Prostate gland (tissue), 2 donors: Measurements from ENCODE around the gene PIK3CD. TPM values are rescaled to one million over a fixed set of nuclear protein-coding genes. Genes with fewer than 3 reads are reported as not detected.

ENCODE experiments used
- DNase-seq: peaks from one replicate; pipeline ENCODE4 v3.0.0-alpha.2; 2019; ENCODE audit warnings: low spot score
- H3K27ac ChIP-seq, 2 donors: fragments of 200-600 bp; sonication (generic); 2 replicates each; pipeline ENCODE4 v1.5.1; 2017 to 2019
- H3K27me3 ChIP-seq: fragments of 200-600 bp; sonication (generic); replicated peaks from 2 replicates; pipeline ENCODE4 v1.5.1; 2019; ENCODE audit not compliant: insufficient read depth
- H3K36me3 ChIP-seq, 2 donors: fragments of 200-600 bp; sonication (generic); 1 replicate in 1 of 2; 2 replicates in 1 of 2; pipeline versions ENCODE4 v1.5.1 to v1.8.1; 2017 to 2019
- H3K4me1 ChIP-seq: fragments of 200-600 bp; sonication (generic); replicated peaks from 2 replicates; pipeline ENCODE4 v1.5.1; 2019
- H3K4me3 ChIP-seq, 2 donors: fragments of 200-600 bp; sonication (generic); 2 replicates each; pipeline ENCODE4 v1.5.1; 2017 to 2019
- H3K9me3 ChIP-seq: fragments of 200-600 bp; sonication (generic); 2 replicates; pipeline ENCODE4 v1.5.1; 2017
- POLR2A ChIP-seq: fragments of 450-650 bp; IDR thresholded peaks from one replicate; pipeline ENCODE4 v1.6.1; 2016; ENCODE audit warnings: antibody characterized with exemption, mild to moderate bottlenecking
- POLR2AphosphoS5 ChIP-seq: sonication (generic); formaldehyde crosslinking; IDR thresholded peaks from one replicate; pipeline ENCODE4 v1.6.1; 2017; ENCODE audit warnings: antibody characterized with exemption
- WGBS: methylation state at CpG from one replicate; pipeline ENCODE4 v1.1.5; 2018; 5-methylcytosine and 5-hydroxymethylcytosine counted together
- intact Hi-C: fragments of 100-400 bp; cut with DNase I; formaldehyde crosslinking; loops from one replicate; pipeline ENCODE4 v1.14.2; 2022
- total RNA-seq, 2 donors: library from RNA; depleted of rRNA; stranded (reverse); fragments of >200 nt; gene quantifications; one replicate each; pipeline ENCODE4 v1.1.0, GENCODE V29; 2016
- TF ChIP-seq, protein P1 (sequence below), 4 experiments: fragments of 200-600 bp in 2 of 4; fragments of 450-650 bp in 2 of 4; sonication (generic) in 2 of 4; IDR thresholded peaks; 1 replicate in 3 of 4; 2 replicates in 1 of 4; pipeline ENCODE4 v1.5.1; 2016 to 2019; ENCODE audit warnings: antibody characterized with exemption in 4 of 4, mild to moderate bottlenecking in 2 of 4, moderate library complexity in 2 of 4

PIK3CD gene
- total RNA-seq, 2 donors from 2014 or later = 5.3 to 12.9 TPM

DNA sequence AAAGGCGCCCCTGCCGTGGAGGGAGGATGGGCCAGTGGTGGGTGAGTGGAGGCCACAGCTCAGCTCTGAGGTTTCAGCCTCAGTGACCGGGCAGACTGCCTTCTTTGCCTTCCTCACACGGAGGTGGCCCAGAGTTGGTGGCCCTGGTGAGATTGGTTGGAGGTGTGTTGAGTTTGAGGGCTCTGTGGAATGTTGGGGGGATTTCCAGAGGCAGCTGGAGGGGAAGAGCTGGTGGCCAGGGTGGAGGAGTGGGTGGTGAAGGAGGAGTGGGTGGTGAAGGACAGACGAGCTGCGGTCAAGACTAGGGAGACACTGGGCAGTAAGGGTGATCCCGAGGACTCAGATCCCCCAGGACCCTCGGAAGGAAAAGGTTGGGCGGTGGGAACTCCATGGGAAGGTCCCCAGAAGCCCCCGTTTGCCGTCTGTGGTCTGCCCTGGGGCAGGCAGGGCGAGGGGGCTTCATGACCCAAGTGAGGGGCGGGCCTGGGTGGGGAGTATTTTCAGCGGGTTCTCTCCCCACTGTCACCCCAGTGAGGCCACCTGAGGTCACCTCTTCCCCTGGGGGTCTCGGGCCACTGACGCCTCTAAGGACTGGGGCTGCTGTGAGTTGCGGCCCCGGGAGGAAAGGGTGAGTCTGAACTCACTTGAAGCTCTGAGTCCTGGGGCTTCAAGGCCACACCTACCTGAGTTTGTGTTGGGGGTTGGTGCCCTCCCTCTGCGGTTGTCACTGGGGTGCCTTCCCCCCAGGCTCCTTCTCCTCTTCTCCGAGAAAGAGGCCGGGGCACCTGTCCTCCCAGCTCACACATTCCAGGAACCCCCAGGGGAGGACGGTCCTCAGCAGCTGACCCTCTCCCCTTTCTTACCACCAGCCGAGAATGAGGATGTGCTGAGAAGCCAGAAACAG lies 22.7 kb upstream of the PIK3CD start:
- H3K27me3 ChIP-seq = no peaks in the 10 kb centered on the region
- no peaks in the 10 kb centered on the region for H3K9me3 ChIP-seq
- intact Hi-C loops = no loop called here
- DNase-seq = no peak
- H3K27ac ChIP-seq = no peak overlapping the region
- WGBS = 78% methylated on average over 23 of the region's 23 CpGs
- H3K4me3 ChIP-seq = no peak overlapping the region
- no peaks in the 10 kb centered on the region for H3K4me1 ChIP-seq
- TF ChIP-seq POLR2AphosphoS5 = no peak
- TF ChIP-seq POLR2A = no peak
- TF ChIP-seq, protein P1, sequence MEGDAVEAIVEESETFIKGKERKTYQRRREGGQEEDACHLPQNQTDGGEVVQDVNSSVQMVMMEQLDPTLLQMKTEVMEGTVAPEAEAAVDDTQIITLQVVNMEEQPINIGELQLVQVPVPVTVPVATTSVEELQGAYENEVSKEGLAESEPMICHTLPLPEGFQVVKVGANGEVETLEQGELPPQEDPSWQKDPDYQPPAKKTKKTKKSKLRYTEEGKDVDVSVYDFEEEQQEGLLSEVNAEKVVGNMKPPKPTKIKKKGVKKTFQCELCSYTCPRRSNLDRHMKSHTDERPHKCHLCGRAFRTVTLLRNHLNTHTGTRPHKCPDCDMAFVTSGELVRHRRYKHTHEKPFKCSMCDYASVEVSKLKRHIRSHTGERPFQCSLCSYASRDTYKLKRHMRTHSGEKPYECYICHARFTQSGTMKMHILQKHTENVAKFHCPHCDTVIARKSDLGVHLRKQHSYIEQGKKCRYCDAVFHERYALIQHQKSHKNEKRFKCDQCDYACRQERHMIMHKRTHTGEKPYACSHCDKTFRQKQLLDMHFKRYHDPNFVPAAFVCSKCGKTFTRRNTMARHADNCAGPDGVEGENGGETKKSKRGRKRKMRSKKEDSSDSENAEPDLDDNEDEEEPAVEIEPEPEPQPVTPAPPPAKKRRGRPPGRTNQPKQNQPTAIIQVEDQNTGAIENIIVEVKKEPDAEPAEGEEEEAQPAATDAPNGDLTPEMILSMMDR (IDR thresholded peaks at IDR 0.05) = no peak
- H3K36me3 ChIP-seq = no peaks in the 10 kb centered on the region

DNA sequence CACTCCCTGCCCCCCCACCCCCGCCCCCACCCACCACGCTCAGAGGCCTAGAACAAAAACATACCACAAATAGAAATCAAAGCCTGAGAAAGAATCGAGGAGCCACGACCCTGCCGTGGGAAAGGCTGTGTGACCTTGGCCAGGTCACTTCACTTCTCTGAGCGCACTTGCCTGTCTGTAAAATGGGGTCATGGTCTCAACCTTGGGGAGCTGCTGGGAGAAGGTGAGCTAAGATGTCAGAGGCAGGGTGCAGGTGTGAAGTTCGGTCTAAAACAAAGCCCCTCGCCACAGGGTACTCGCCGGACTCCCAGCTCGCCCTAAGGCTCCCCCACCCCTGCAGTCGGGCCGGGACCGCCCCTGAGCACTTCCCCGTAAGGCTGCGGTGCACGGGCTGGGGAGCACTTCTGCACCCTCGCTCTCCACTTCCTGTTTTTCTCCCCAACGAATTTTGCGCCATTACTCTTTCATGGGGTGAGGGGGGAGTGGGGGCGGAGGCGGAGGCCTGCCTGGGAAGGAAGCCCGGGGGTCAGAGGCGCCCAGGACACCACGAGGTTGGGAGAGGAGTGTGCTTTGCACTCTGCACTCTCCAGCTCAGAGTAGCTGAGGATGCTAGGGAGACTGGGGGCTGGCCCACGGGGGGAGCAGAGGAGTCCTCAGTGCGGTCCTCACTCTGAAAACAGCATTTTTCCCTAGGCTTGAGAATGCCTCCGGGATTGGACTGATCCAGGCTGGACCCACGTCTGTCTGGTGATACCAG lies 21.9 kb upstream of the PIK3CD start:
- no peak overlapping the region for H3K27ac ChIP-seq
- H3K4me1 ChIP-seq = no peaks in the 10 kb centered on the region
- H3K27me3 ChIP-seq = no peaks in the 10 kb centered on the region
- DNase-seq = no peak
- no peak overlapping the region for H3K4me3 ChIP-seq
- intact Hi-C loops = no loop called here
- TF ChIP-seq, protein P1 (IDR thresholded peaks at IDR 0.05) = no peak
- no peak for TF ChIP-seq POLR2AphosphoS5
- no peak for TF ChIP-seq POLR2A
- no peaks in the 10 kb centered on the region for H3K9me3 ChIP-seq
- 54% methylated on average over 28 of the region's 29 CpGs for WGBS
- H3K36me3 ChIP-seq = no peaks in the 10 kb centered on the region

DNA sequence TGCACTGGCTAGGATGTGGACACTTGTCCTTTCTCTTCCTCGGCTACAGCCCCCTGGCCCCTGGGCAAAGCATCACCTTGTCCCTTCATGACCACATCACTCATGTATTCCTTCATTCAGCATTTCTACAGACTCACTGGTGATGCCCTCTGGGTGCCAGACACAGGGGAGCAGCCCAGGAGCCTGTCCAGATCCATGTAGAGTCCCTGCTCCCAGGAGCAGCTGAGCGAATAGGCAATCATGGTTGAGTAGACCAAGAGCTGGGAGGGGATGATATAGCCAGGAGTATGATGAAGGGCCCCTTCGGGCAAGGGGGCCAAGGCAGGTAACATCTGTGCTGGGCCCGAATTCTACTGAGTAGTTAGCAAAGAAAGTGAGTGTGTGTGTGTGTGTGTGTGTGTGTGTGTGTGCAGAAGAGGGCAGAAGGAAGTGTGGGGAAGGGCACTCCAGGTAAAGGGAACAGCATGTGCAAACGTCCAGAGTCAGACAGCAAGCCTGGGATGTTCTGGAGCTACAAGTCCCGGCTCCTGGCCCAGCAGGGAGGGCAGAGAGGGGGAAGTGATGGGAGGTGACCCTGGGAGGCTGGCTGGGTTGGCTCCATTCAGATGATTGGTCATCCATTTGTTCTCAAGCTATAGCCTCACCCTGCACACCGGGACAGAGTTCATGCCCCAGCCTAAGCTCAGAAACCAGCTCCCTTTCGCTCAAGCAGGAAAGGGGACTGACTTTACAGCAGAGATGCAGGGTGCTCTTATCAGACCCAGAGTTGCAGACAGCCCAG lies 21.0 kb upstream of the PIK3CD start:
- TF ChIP-seq, protein P1 (IDR thresholded peaks at IDR 0.05) = no peak
- TF ChIP-seq POLR2AphosphoS5 (no peak), POLR2A (no peak)
- Histone ChIP-seq H3K36me3 (no peaks in the 10 kb centered on the region), H3K9me3 (no peaks in the 10 kb centered on the region), H3K27ac (no peak overlapping the region), H3K4me3 (no peak overlapping the region), H3K27me3 (no peaks in the 10 kb centered on the region), H3K4me1 (no peaks in the 10 kb centered on the region)
- intact Hi-C loops = no loop called here
- WGBS = 89% methylated on average over 8 of the region's 8 CpGs
- no peak for DNase-seq

DNA sequence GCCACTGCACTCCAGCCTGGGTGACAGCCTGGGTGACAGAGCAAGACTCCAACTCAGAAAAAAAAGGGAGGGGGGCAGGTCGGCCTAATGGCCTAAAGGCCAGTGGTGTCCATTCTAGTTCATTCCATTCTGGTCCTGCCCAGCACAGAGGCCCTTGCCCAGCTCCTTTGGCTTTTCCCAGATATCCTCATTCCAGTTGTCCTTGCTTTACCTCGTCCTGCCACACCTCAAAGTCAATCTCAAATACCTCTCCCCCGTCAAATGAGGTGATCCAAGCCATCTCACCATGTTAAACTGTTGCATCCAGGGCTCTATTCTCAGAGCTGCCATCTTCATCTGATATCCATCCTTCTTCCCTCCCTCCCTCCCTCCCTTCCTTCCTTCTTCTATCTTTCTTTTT lies 19.9 kb upstream of the PIK3CD start:
- DNase-seq = no peak

More for the DNA sequence above, 19.9 kb upstream of the PIK3CD start:
- Histone ChIP-seq H3K27ac (no peak overlapping the region), H3K36me3 (no peaks in the 10 kb centered on the region), H3K4me1 (no peaks in the 10 kb centered on the region), H3K9me3 (no peaks in the 10 kb centered on the region), H3K27me3 (no peaks in the 10 kb centered on the region), H3K4me3 (no peak overlapping the region)
- intact Hi-C loops = no loop called here
- WGBS = 89% methylated on average over 3 of the region's 3 CpGs
- TF ChIP-seq, protein P1 (IDR thresholded peaks at IDR 0.05) = no peak
- no peak for TF ChIP-seq POLR2A
- no peak for TF ChIP-seq POLR2AphosphoS5
